HG03565 (cell line): ENCODE results near the gene MKI67.

ENCODE experiments used
- ATAC-seq: cut with Tn5 transposase; IDR thresholded peaks from one replicate; pipeline ENCODE4 v1.9.1; 2021; ENCODE audit warnings: mild to moderate bottlenecking, moderate library complexity; ENCODE audit not compliant: unreplicated experiment

MKI67 gene

GRCh38 chr10:128068398-128069285 lies 57.6 kb downstream of the MKI67 start:
- peak; percentile 5 for ATAC-seq

- no peak for ATAC-seq
These were observed 58.4 kb downstream of the MKI67 start for GRCh38 chr10:128067691-128068397.

- ATAC-seq, result no peak
These were observed 59.3 kb downstream of the MKI67 start for GRCh38 chr10:128066870-128067382.

- ATAC-seq, result no peak
These were observed 60.2 kb downstream of the MKI67 start for GRCh38 chr10:128065881-128066534.

- ATAC-seq, result no peak
These were observed 61.1 kb downstream of the MKI67 start for GRCh38 chr10:128064970-128065580.

- ATAC-seq, result peak; percentile 42
These were observed 61.9 kb downstream of the MKI67 start for GRCh38 chr10:128064108-128064969.

- no peak for ATAC-seq
These were observed 62.5 kb downstream of the MKI67 start for GRCh38 chr10:128063736-128064107.

- peak; percentile 43 for ATAC-seq
These were observed 63.2 kb downstream of the MKI67 start for GRCh38 chr10:128062881-128063563.

- no peak for ATAC-seq
These were observed 63.8 kb downstream of the MKI67 start for GRCh38 chr10:128062331-128062880.

GRCh38 chr10:128061306-128062300 lies 64.6 kb downstream of the MKI67 start:
- ATAC-seq, result no peak

- ATAC-seq, result no peak
These were observed 65.6 kb downstream of the MKI67 start for GRCh38 chr10:128060341-128061250.

- ATAC-seq, result no peak
These were observed 66.3 kb downstream of the MKI67 start for GRCh38 chr10:128059982-128060293.

- ATAC-seq, result no peak
These were observed 66.8 kb downstream of the MKI67 start for GRCh38 chr10:128059266-128059981.

- no peak for ATAC-seq
These were observed 67.5 kb downstream of the MKI67 start for GRCh38 chr10:128058750-128059134.

GRCh38 chr10:128058106-128058749 lies 68.0 kb downstream of the MKI67 start:
- ATAC-seq, result no peak
